HEK293 (cell line): Measurements from ENCODE around the gene KANSL1.

Experiments
- CTCF ChIA-PET: fragments of 350-600 bp; formaldehyde crosslinking; extraction: SDS; loops from one replicate; lab custom pipeline; 2021; ENCODE audit warnings: antibody characterized with exemption; lab: Yijun Ruan, JAX
- POLR2A ChIA-PET: fragments of 300-600 bp; formaldehyde crosslinking; extraction: SDS; loops from one replicate; lab custom pipeline; 2020; ENCODE audit warnings: antibody characterized with exemption, inconsistent platforms; lab: Yijun Ruan, JAX
- H3K27ac ChIP-seq: fragments of 200-500 bp; sonication (Bioruptor generic); 2 replicates; pipeline ENCODE4 v1.5.1; 2014; ENCODE audit warnings: low read depth, low read length, control low read depth, inconsistent platforms; ENCODE audit errors: extremely low read depth
- H3K36me3 ChIP-seq, 2 experiments: fragments of 200-500 bp in 1 of 2; sonication (Bioruptor generic) in 1 of 2; 1 replicate in 1 of 2; 2 replicates in 1 of 2; pipeline ENCODE4 v1.5.1; 2014 to 2017; ENCODE audit warnings: inconsistent platforms in 2 of 2, low read length in 2 of 2; ENCODE audit not compliant: control insufficient read depth in 2 of 2, insufficient read depth in 1 of 2
- H3K4me1 ChIP-seq: fragments of 200-500 bp; sonication (Bioruptor generic); 2 replicates; pipeline ENCODE4 v1.5.1; 2014; ENCODE audit warnings: mild to moderate bottlenecking, low read length, inconsistent platforms; ENCODE audit not compliant: control insufficient read depth, insufficient read depth
- H3K4me3 ChIP-seq: 2 replicates; pipeline ENCODE4 v1.5.1; 2011; ENCODE audit warnings: low read depth, mild to moderate bottlenecking, control low read depth, low read length, moderate library complexity
- H3K9me3 ChIP-seq: fragments of 200-500 bp; sonication (Bioruptor generic); 2 replicates; pipeline ENCODE4 v1.5.1; 2014; ENCODE audit warnings: low read depth, low read length, inconsistent platforms; ENCODE audit not compliant: control insufficient read depth, insufficient read depth
- BCL11A ChIP-seq: fragments of 450-650 bp; formaldehyde crosslinking; IDR thresholded peaks from 2 replicates; pipeline ENCODE4 v1.5.1; 2016; ENCODE audit warnings: low read depth, missing biosample characterization, missing genetic modification characterization
- GLIS1 ChIP-seq: fragments of 450-650 bp; formaldehyde crosslinking; IDR thresholded peaks from 2 replicates; pipeline ENCODE4 v1.5.1; 2016; ENCODE audit warnings: missing biosample characterization, missing genetic modification characterization
- HIC1 ChIP-seq: fragments of 450-650 bp; formaldehyde crosslinking; IDR thresholded peaks from 2 replicates; pipeline ENCODE4 v1.5.1; 2016; ENCODE audit warnings: missing biosample characterization, missing genetic modification characterization
- HOXC10 ChIP-seq: sonication (generic); formaldehyde crosslinking; IDR thresholded peaks from 2 replicates; pipeline ENCODE4 v1.8.1; 2023; ENCODE audit warnings: mild to moderate bottlenecking, missing genetic modification reagents
- PATZ1 ChIP-seq: fragments of 450-650 bp; formaldehyde crosslinking; IDR thresholded peaks from 2 replicates; pipeline ENCODE4 v1.5.1; 2016; ENCODE audit warnings: missing biosample characterization, missing genetic modification characterization
- PRDM6 ChIP-seq: fragments of 450-650 bp; formaldehyde crosslinking; IDR thresholded peaks from 2 replicates; pipeline ENCODE4 v1.5.1; 2017; ENCODE audit warnings: missing biosample characterization, missing genetic modification characterization
- ZBTB6 ChIP-seq: fragments of 450-650 bp; formaldehyde crosslinking; IDR thresholded peaks from 2 replicates; pipeline ENCODE4 v1.5.1; 2017; ENCODE audit warnings: missing biosample characterization, missing genetic modification characterization
- ZIC2 ChIP-seq: fragments of 450-650 bp; formaldehyde crosslinking; IDR thresholded peaks from 2 replicates; pipeline ENCODE4 v1.5.1; 2016; ENCODE audit warnings: missing biosample characterization, missing genetic modification characterization
- ZNF16 ChIP-seq: fragments of 450-650 bp; formaldehyde crosslinking; IDR thresholded peaks from 2 replicates; pipeline ENCODE4 v1.5.1; 2016; ENCODE audit warnings: low read depth, missing biosample characterization, missing genetic modification characterization
- ZNF239 ChIP-seq: fragments of 450-650 bp; formaldehyde crosslinking; IDR thresholded peaks from 2 replicates; pipeline ENCODE4 v1.5.1; 2016; ENCODE audit warnings: missing biosample characterization, missing genetic modification characterization
- ZNF362 ChIP-seq: fragments of 450-650 bp; formaldehyde crosslinking; IDR thresholded peaks from 2 replicates; pipeline ENCODE4 v1.5.1; 2016; ENCODE audit warnings: missing biosample characterization, missing genetic modification characterization
- ZNF449 ChIP-seq: fragments of 450-650 bp; formaldehyde crosslinking; IDR thresholded peaks from 2 replicates; pipeline ENCODE4 v1.5.1; 2017; ENCODE audit warnings: missing biosample characterization, mild to moderate bottlenecking, missing genetic modification characterization, moderate library complexity
- ZNF513 ChIP-seq: fragments of 450-650 bp; IDR thresholded peaks from 2 replicates; pipeline ENCODE4 v1.5.1; 2018; ENCODE audit warnings: missing biosample characterization, missing genetic modification characterization
- ZNF580 ChIP-seq: fragments of 450-650 bp; formaldehyde crosslinking; IDR thresholded peaks from 2 replicates; pipeline ENCODE4 v1.5.1; 2016; ENCODE audit warnings: missing biosample characterization, missing genetic modification characterization
- ZNF660 ChIP-seq: fragments of 450-650 bp; IDR thresholded peaks from 2 replicates; pipeline ENCODE4 v1.5.1; 2018; ENCODE audit warnings: missing biosample characterization, mild to moderate bottlenecking, missing genetic modification characterization
- ZNF701 ChIP-seq: fragments of 450-650 bp; formaldehyde crosslinking; IDR thresholded peaks from 2 replicates; pipeline ENCODE4 v1.5.1; 2016; ENCODE audit warnings: missing biosample characterization, missing genetic modification characterization
- ZNF707 ChIP-seq: fragments of 450-650 bp; formaldehyde crosslinking; IDR thresholded peaks from 2 replicates; pipeline ENCODE4 v1.5.1; 2016; ENCODE audit warnings: missing biosample characterization, missing genetic modification characterization
- ZNF777 ChIP-seq: fragments of 450-650 bp; formaldehyde crosslinking; IDR thresholded peaks from 2 replicates; pipeline ENCODE4 v1.5.1; 2017; ENCODE audit warnings: missing biosample characterization, missing genetic modification characterization, borderline replicate concordance
- ZSCAN30 ChIP-seq: fragments of 450-650 bp; IDR thresholded peaks from 2 replicates; pipeline ENCODE4 v1.5.1; 2018; ENCODE audit warnings: missing biosample characterization, mild to moderate bottlenecking, missing genetic modification characterization, moderate library complexity
- ZSCAN4 ChIP-seq: fragments of 450-650 bp; formaldehyde crosslinking; IDR thresholded peaks from 2 replicates; pipeline ENCODE4 v1.5.1; 2017; ENCODE audit warnings: missing biosample characterization, missing genetic modification characterization

Gene KANSL1

GRCh38 chr17:46122486-46122871 is 70.8 kb downstream of the KANSL1 start:
- Histone ChIP-seq H3K4me1 (peaks cover 39% of the 10 kb centered on the region), H3K27ac (no peak overlapping the region), H3K4me3 (no peak overlapping the region), H3K9me3 (no peaks in the 10 kb centered on the region), H3K36me3 (peaks cover 1 to 3% of the 10 kb centered on the region in 2 experiments; a peak in 2 of 3 replicates)
- no peak for TF ChIP-seq ZNF580 (tag by site-specific recombination)
- TF ChIP-seq ZNF777 (tag by site-specific recombination), result no peak
- 0 out of 2 replicates have a peak, but pooled peaks have one; percentile 33 for TF ChIP-seq PRDM6 (tag by site-specific recombination)
- CTCF ChIA-PET, result interaction anchor here (0.7 to 1.8 kb wide), 2 partner anchors 71 to 74 kb away, joined by 3 to 9 read pairs; partner anchors contain the start of gene KANSL1
- POLR2A ChIA-PET, result no interaction called here

- Histone ChIP-seq H3K4me3 (no peak overlapping the region), H3K9me3 (no peaks in the 10 kb centered on the region), H3K27ac (no peak overlapping the region), H3K4me1 (peaks cover 40% of the 10 kb centered on the region), H3K36me3 (peaks cover 0 to 3% of the 10 kb centered on the region in 2 experiments; a peak in 2 of 3 replicates)
- ChIA-PET CTCF (interaction anchor here (0.6 kb wide), 1 partner anchor 21 kb away, joined by 3 read pairs; no protein-coding TSS in a partner anchor), POLR2A (no interaction called here)
- TF ChIP-seq ZBTB6 (tag by site-specific recombination), result no peak
- TF ChIP-seq ZNF16 (tag by site-specific recombination), result no peak
- TF ChIP-seq PATZ1, result no peak
- no peak for TF ChIP-seq HOXC10 (CRISPR knock-in tag)
- TF ChIP-seq ZIC2 (tag by site-specific recombination), result no peak
- TF ChIP-seq GLIS1 (tag by site-specific recombination), result no peak
- no peak for TF ChIP-seq ZNF239 (tag by site-specific recombination)
- TF ChIP-seq ZNF362 (tag by site-specific recombination), result no peak
- TF ChIP-seq ZNF707, result no peak
- TF ChIP-seq BCL11A (tag by site-specific recombination), result no peak
- TF ChIP-seq ZSCAN4 (tag by site-specific recombination), result no peak
- TF ChIP-seq ZNF449, result no peak
- no peak for TF ChIP-seq ZNF513 (tag by site-specific recombination)
- TF ChIP-seq HIC1 (tag by site-specific recombination), result no peak
- TF ChIP-seq ZSCAN30 (tag by site-specific recombination), result no peak
- TF ChIP-seq ZNF701 (tag by site-specific recombination), result no peak
- no peak for TF ChIP-seq ZNF660 (tag by site-specific recombination)
Observed at GRCh38 chr17:46121841-46122485, 71.3 kb downstream of the KANSL1 start.
